Heart left ventricle (tissue), 16 donors: ENCODE measurements around the gene PARP15. TPM values are rescaled to one million over a fixed set of nuclear protein-coding genes. Genes with fewer than 3 reads are reported as not detected.

Experiments
- ATAC-seq, 4 donors: fragments of 200-7000 bp; cut with Tn5 transposase; one replicate each; pipeline ENCODE4 v1.9.1; 2020 to 2022; ENCODE audit warnings: moderate library complexity in 4 of 4, mild to moderate bottlenecking in 3 of 4, moderate number of reproducible peaks in 1 of 4
- DNase-seq, 5 donors: peaks; one replicate each; pipeline ENCODE4 v3.0.0-alpha.2; 2020
- H3K27ac ChIP-seq, 12 donors: fragments of 200-600 bp; sonication (generic) in 4 of 12; one replicate each; pipeline versions ENCODE4 v1.5.0 to v1.8.0; 2016 to 2022; ENCODE audit warnings: mild to moderate bottlenecking in 2 of 12
- H3K27me3 ChIP-seq, 9 donors: fragments of 200-600 bp; sonication (generic) in 2 of 9; one replicate each; pipeline versions ENCODE4 v1.5.1 to v1.8.0; 2016 to 2022; ENCODE audit warnings: mild to moderate bottlenecking in 3 of 9
- H3K36me3 ChIP-seq, 9 donors: fragments of 200-600 bp; sonication (generic) in 2 of 9; one replicate each; pipeline versions ENCODE4 v1.5.0 to v1.8.0; 2018 to 2022; ENCODE audit warnings: mild to moderate bottlenecking in 2 of 9
- H3K4me1 ChIP-seq, 12 donors: fragments of 200-600 bp; sonication (generic) in 4 of 12; one replicate each; pipeline versions ENCODE4 v1.5.0 to v1.8.0; 2016 to 2022; ENCODE audit warnings: mild to moderate bottlenecking in 3 of 12
- H3K4me3 ChIP-seq, 12 donors: fragments of 200-600 bp; sonication (generic) in 4 of 12; one replicate each; pipeline versions ENCODE4 v1.5.0 to v1.8.0; 2017 to 2022; ENCODE audit warnings: mild to moderate bottlenecking in 9 of 12, moderate library complexity in 4 of 12
- H3K9me3 ChIP-seq, 12 donors: fragments of 200-600 bp; sonication (generic) in 4 of 12; one replicate each; pipeline versions ENCODE4 v1.5.0 to v1.8.0; 2016 to 2022; ENCODE audit warnings: mild to moderate bottlenecking in 1 of 12
- POLR2A ChIP-seq, 2 donors: fragments of 450-650 bp; IDR thresholded peaks; one replicate each; pipeline ENCODE4 v1.6.1; 2017; ENCODE audit warnings: antibody characterized with exemption in 2 of 2, mild to moderate bottlenecking in 2 of 2, moderate library complexity in 2 of 2
- WGBS, 4 donors: extraction: QIAGEN DNeasy Blood & Tissue Kit in 2 of 4; methylation state at CpG; one replicate each; pipeline versions ENCODE4 v1.1.5 to v1.1.7; 2013 to 2018; 5-methylcytosine and 5-hydroxymethylcytosine counted together
- intact Hi-C, 10 donors: fragments of 100-400 bp; cut with DNase I; formaldehyde crosslinking; loops; one replicate each; pipeline versions ENCODE4 v1.11.1 to v1.14.2; 2022
- polyA plus RNA-seq, 2 donors: library from polyadenylated mRNA; stranded (reverse); fragments of 200-250 nt; gene quantifications; one replicate each; pipeline ENCODE4 v1.2.3, GENCODE V29; 2013
- total RNA-seq, 9 donors: library from RNA; depleted of rRNA in 2 of 9; stranded (reverse); fragments of >200 nt in 2 of 9; fragmentation: NEBNext Ultra II Directional in 3 of 9; extraction: Animal tissue kit (Norgen Biotek cat#: 25700) in 3 of 9; gene quantifications; one replicate each; pipeline versions ENCODE4 v1.1.0 to v1.2.4, GENCODE V29; 2016 to 2023
- TF ChIP-seq, protein P1 (sequence below), 12 donors: fragments of 200-600 bp; sonication (generic) in 4 of 12; IDR thresholded peaks; one replicate each; pipeline versions ENCODE4 v1.5.0 to v1.8.0; 2018 to 2022; ENCODE audit warnings: antibody characterized with exemption in 12 of 12, mild to moderate bottlenecking in 5 of 12
- donor health status: ischemic (EF 13 %, LVEDD 7.1; RV severe dilation, severe dysfunction).
- donor health status: healthy with polysubstance abuse.
- donor health status: DM: no; HTN: yes; CAD: no.
- donor health status: DM: no; HTN: no; CAD: no.
- donor health status: ischemic (EF 25% LVEDD 6.9; RV normal size, moderate dysfunction).
- donor health status: ischemic (EF 25% LVEDD 5.7; RV mildly dilated, moderate dysfunction).
- donor health status: healthy.
- donor health status: DM: yes; HTN: yes; CAD: no.
- donor health status: ischemic (EF 35%, LVEDD 5.7; RV mildly dilated, moderate dysfunction).
- donor health status: nonischemic (EF 11% LVEDD 7.7; RV severe dilation, severe dysfunction).
- donor health status: DM: yes; HTN: yes; CAD: no.
- donor health status: PGD.
- donor health status: ischemic (EF 29% LVEDD 5.4; RV normal size, mild dysfunction).
- donor health status: nonischemic (EF 23%, LVEDD 6.1; RV moderate dilation, normal function).

Gene PARP15
- total and polyA plus RNA-seq, 11 donors = 0.21 to 2.9 (median 0.67) TPM

DNA sequence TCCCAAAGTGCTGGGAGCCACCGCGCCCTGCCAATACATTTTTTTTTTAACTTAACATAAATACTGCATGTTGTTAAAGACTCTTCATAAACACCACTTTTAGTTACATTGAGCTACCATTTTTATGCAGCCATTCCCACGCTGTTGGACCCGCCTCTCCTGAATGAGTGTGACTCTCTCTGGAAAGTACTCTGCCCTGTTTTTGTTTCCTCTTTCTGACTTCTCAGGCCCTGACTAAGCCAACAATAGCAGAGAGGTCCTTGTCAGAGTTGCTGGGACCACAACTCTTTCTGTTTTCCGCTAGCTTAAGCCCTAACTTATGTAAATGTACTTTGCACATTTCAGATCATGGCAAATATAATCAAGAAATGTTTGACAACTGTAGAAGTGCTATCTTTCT lies 35.2 kb downstream of the PARP15 start:
- H3K27ac ChIP-seq = no peak overlapping the region
- no peak overlapping the region for H3K4me3 ChIP-seq
- TF ChIP-seq POLR2A (IDR thresholded peaks at IDR 0.05) = no peak
- TF ChIP-seq, protein P1, sequence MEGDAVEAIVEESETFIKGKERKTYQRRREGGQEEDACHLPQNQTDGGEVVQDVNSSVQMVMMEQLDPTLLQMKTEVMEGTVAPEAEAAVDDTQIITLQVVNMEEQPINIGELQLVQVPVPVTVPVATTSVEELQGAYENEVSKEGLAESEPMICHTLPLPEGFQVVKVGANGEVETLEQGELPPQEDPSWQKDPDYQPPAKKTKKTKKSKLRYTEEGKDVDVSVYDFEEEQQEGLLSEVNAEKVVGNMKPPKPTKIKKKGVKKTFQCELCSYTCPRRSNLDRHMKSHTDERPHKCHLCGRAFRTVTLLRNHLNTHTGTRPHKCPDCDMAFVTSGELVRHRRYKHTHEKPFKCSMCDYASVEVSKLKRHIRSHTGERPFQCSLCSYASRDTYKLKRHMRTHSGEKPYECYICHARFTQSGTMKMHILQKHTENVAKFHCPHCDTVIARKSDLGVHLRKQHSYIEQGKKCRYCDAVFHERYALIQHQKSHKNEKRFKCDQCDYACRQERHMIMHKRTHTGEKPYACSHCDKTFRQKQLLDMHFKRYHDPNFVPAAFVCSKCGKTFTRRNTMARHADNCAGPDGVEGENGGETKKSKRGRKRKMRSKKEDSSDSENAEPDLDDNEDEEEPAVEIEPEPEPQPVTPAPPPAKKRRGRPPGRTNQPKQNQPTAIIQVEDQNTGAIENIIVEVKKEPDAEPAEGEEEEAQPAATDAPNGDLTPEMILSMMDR (IDR thresholded peaks at IDR 0.05) = no peak
- ATAC-seq = no peak
- no peaks in the 10 kb centered on the region for H3K27me3 ChIP-seq
- intact Hi-C loops = no loop called here
- 90 to 95% (median 91%) methylated on average over 5 of the region's 5 CpGs for WGBS, 4 donors
- DNase-seq = no peak
- peaks cover 0 to 14% (median 0%) of the 10 kb centered on the region in 12 donors for H3K4me1 ChIP-seq
- no peaks in the 10 kb centered on the region for H3K36me3 ChIP-seq
- no peaks in the 10 kb centered on the region for H3K9me3 ChIP-seq

DNA sequence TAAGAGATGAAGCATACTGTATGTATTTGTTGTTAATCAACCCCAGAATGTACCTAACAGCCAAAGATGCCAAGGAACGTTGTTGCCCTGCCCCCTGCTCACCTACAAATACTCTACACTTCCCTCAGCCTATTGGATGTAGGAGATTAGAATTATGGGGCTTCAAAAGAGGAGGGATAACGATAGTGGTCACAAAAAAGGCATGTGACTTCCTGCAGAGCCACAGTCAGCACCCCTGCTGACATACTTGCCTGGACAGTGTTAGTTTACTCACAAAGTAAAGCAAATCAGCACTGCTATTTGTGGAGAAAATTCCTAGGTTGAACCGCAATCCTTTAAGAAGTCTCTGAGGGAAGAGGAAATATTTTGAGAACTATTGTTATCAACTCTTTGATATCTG lies 37.9 kb downstream of the PARP15 start:
- DNase-seq (no peak), ATAC-seq (no peak)

DNA sequence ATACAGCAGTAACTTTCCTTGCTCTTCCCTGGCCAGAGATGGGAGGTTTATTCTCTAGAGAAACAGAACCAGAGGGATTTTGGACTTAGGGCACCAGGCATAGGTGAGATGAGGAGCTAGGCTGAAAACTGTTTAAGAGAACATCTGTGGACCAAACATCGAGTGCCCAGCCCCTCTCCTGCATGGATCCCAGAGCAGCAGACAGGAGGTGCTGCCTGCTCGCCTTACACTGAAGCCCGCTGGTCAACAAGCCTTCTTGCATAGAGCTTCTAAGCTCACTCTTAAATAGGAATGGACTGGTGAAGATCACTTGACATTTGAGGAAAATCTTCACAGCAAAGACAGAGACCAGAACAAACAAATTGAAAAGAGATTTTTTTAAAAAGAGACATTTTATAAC lies 41.2 kb downstream of the PARP15 start:
- WGBS, 4 donors = 54 to 76% (median 67%) methylated on average over 3 of the region's 3 CpGs
- Histone ChIP-seq H3K9me3 (no peaks in the 10 kb centered on the region), H3K4me3 (no peak overlapping the region), H3K27me3 (no peaks in the 10 kb centered on the region), H3K4me1 (no peaks in the 10 kb centered on the region), H3K27ac (no peak overlapping the region), H3K36me3 (no peaks in the 10 kb centered on the region)
- no peak for TF ChIP-seq POLR2A (IDR thresholded peaks at IDR 0.05)
- TF ChIP-seq, protein P1 (IDR thresholded peaks at IDR 0.05) = no peak
- no peak for ATAC-seq
- intact Hi-C loops = no loop called here
- no peak for DNase-seq

More for the DNA sequence above, 37.9 kb downstream of the PARP15 start:
- intact Hi-C loops = no loop called here
- TF ChIP-seq, protein P1 (IDR thresholded peaks at IDR 0.05) = no peak
- no peak for TF ChIP-seq POLR2A (IDR thresholded peaks at IDR 0.05)
- H3K36me3 ChIP-seq = no peaks in the 10 kb centered on the region
- H3K9me3 ChIP-seq = no peaks in the 10 kb centered on the region
- no peak overlapping the region for H3K27ac ChIP-seq
- no peaks in the 10 kb centered on the region for H3K4me1 ChIP-seq
- 33 to 42% (median 36%) methylated on average over 3 of the region's 3 CpGs for WGBS, 4 donors
- no peak overlapping the region for H3K4me3 ChIP-seq
- no peaks in the 10 kb centered on the region for H3K27me3 ChIP-seq

DNA sequence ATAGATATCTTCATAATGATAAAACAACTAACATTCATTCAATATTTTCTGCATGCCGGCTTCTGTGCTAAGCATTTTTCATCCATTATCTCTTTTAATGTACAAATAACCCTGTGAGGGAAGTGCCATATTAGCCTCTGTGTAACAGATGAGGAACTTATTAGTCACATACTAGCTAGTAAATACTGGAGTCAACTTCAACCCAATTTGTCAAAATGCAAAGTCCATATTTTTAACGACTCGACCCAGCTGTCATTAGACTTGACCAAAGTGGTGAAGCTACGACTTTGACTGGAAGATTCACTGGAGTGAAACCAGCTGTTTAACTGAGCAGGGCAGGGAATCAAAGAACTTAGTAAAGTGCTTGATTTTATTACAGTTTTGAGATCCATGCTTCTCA lies 41.6 kb downstream of the PARP15 start:
- 61 to 78% (median 71%) methylated on average over 4 of the region's 4 CpGs for WGBS, 4 donors

More for the DNA sequence above, 41.6 kb downstream of the PARP15 start:
- H3K4me3 ChIP-seq = no peak overlapping the region
- no peaks in the 10 kb centered on the region for H3K36me3 ChIP-seq
- no peak for DNase-seq
- H3K27me3 ChIP-seq = no peaks in the 10 kb centered on the region
- H3K4me1 ChIP-seq = no peaks in the 10 kb centered on the region
- intact Hi-C loops = no loop called here
- H3K9me3 ChIP-seq = no peaks in the 10 kb centered on the region
- no peak overlapping the region for H3K27ac ChIP-seq
- TF ChIP-seq, protein P1 (IDR thresholded peaks at IDR 0.05) = no peak
- no peak for TF ChIP-seq POLR2A (IDR thresholded peaks at IDR 0.05)
- ATAC-seq = no peak
